ENCODE data around the gene PBOV1. TPM values are rescaled to one million over a fixed set of nuclear protein-coding genes. Genes with fewer than 3 reads are reported as not detected.

The PBOV1 gene
- total and polyA plus RNA-seq, 5 donors, result not detected

DNA sequence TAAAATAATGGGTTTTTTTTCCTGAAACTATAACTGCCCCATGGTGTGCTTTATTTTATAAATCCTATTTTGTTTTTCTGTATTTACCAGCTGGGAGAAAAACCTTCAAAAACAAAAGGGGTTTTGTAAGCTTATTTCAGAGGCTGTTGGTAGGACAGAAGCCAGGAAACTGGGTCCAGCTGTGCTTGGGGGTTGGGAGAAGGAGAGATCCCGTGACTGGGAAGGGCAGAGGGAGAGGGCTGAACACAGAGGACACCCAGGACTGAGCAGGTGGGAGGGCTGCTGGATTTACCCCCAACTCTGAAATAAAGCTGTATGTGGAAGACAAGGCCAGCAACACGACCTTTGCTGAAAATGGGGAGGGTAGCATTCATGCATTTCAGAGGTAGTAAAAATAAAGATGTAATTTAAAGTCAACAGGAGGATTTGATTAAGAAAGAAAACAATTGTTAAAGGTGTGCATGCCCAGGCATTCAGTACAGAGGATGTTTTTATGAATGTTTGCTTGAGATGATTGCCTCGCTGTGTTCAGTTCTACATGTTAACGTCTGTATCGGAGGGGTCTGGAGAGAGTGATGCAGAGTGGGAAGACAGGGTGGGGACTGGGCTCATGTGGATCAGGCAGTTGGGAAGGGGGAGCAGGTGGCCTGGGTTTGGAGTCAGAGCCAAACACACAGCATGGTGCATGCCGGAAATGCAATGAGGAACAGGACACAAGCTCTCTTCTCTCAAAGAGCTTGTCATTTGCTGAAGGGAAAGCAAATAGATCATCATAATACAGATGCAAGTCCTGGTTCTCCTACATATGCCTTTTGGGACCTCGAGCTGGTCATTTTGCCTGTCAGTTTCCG is 35.1 kb downstream of the PBOV1 start:
- Histone ChIP-seq H3K27me3 (ENCODE audit: control insufficient read depth, insufficient read depth) (no peaks in the 10 kb centered on the region), H3K9me3 (ENCODE audit: control insufficient read depth, low read length) (no peaks in the 10 kb centered on the region), H3K4me3 (ENCODE audit: low read length) (no peak overlapping the region), H3K4me1 (ENCODE audit: control insufficient read depth, insufficient read depth, low read length) (no peaks in the 10 kb centered on the region), H3K27ac (ENCODE audit: low read length) (no peak overlapping the region)
- ATAC-seq (no peak), DNase-seq (no peak)
- intact Hi-C loops (cut with DNase I), result no loop called here
- WGBS, result 75% methylated on average over 8 of the region's 8 CpGs

DNA sequence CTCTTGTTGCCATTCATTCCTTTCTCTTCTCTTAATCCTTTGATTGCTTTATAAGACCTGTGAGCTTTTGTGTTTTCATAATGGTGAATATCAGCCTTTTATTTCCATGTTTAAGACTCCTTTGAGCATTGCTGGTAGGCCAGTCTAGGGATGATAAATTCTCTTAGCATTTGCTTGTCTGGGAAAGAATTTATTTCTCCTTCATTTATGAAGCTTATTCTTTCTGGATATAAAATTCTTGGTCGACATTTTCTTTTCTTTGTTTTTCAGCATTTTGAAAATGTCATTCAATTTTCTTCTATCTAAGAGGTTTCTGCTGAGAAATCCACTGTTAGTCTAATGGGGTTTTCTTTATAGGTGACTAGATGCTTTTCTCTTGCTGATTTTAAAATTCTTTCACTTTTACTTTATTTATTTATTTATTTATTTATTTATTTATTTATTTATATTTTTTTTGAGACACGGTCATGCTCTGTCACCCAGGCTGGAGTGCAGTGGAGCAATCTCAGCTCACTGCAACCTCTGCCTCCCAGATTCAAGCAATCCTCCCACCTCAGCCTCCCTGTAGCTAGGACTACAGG is 41.5 kb downstream of the PBOV1 start:
- ATAC-seq (no peak), DNase-seq (no peak)
- H3K27me3 ChIP-seq (ENCODE audit: control insufficient read depth, insufficient read depth), result no peaks in the 10 kb centered on the region
- WGBS, result 93% methylated on average over 2 of the region's 2 CpGs
- H3K4me1 ChIP-seq (ENCODE audit: control insufficient read depth, insufficient read depth, low read length), result no peaks in the 10 kb centered on the region
- no peak overlapping the region for H3K27ac ChIP-seq (ENCODE audit: low read length)
- no peaks in the 10 kb centered on the region for H3K9me3 ChIP-seq (ENCODE audit: control insufficient read depth, low read length)
- intact Hi-C loops (cut with DNase I), result no loop called here
- no peak overlapping the region for H3K4me3 ChIP-seq (ENCODE audit: low read length)

DNA sequence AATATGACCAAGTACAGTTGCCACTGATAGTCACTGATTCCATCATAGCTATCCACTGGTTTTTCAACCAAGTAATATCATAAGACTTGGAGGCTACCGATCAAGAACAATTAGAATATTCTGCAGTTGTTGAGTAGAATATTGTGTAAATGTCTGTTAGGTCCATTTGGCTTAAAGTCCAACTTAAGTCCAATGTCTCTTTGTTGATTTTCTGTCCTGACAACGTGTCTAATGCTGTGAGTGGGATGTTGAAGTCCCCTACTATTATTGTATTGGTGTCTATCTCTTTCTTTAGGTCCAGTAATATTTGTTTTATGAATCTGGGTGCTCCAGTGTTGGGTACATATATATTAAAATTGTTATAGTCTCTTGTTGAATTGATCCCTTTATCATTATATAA is 42.7 kb downstream of the PBOV1 start:
- intact Hi-C loops (cut with DNase I), result no loop called here
- WGBS, result 89% methylated on average over 2 of the region's 2 CpGs

More for the DNA sequence above, 42.7 kb downstream of the PBOV1 start:
- Histone ChIP-seq H3K4me3 (ENCODE audit: low read length) (no peak overlapping the region), H3K4me1 (ENCODE audit: control insufficient read depth, insufficient read depth, low read length) (no peaks in the 10 kb centered on the region), H3K27me3 (ENCODE audit: control insufficient read depth, insufficient read depth) (no peaks in the 10 kb centered on the region), H3K27ac (ENCODE audit: low read length) (no peak overlapping the region), H3K9me3 (ENCODE audit: control insufficient read depth, low read length) (no peaks in the 10 kb centered on the region)
- DNase-seq, result no peak
- no peak for ATAC-seq

Other genes starting within 250 kb of the PBOV1 start
- 10 to 100 TPM; 34.6 to 44.6 (median 38.7) TPM for gene PERP, start 111.1 kb downstream of the PBOV1 start, total RNA-seq
- 35.9 TPM for gene PERP, start 111.1 kb downstream of the PBOV1 start, polyA plus RNA-seq
- gene ARFGEF3, start 56.6 kb downstream of the PBOV1 start, total RNA-seq, result 1 to 10 TPM; 1.1 to 2.0 (median 1.6) TPM
- gene ARFGEF3, start 56.6 kb downstream of the PBOV1 start, polyA plus RNA-seq, result 0.63 TPM
- not detected for gene SMIM28, start 159.4 kb upstream of the PBOV1 start, total RNA-seq
- not detected for gene SMIM28, start 159.4 kb upstream of the PBOV1 start, polyA plus RNA-seq
- gene HEBP2, start 185.7 kb upstream of the PBOV1 start, total RNA-seq, result 10 to 100 TPM; 74.7 to 91.6 (median 82.0) TPM
- 39.5 TPM for gene HEBP2, start 185.7 kb upstream of the PBOV1 start, polyA plus RNA-seq

Data from right cardiac atrium (tissue), 5 donors.